HG03432 (cell line): ENCODE measurements around the gene ACOXL.
"Not testable (repeated sequence)": the region's sequence is repeated elsewhere in the genome, so short reads cannot be mapped to it uniquely, and the experiment has no call there.

Experiments used
- ATAC-seq: cut with Tn5 transposase; IDR thresholded peaks from one replicate; pipeline ENCODE4 v1.9.1; 2021; ENCODE audit warnings: mild to moderate bottlenecking, moderate library complexity; ENCODE audit not compliant: unreplicated experiment

ACOXL gene

GRCh38 chr2:110958346-110959119 is 226.2 kb downstream of the ACOXL start:
- ATAC-seq = no peak

- ATAC-seq = no peak
Observed at GRCh38 chr2:110959198-110959597, 226.8 kb downstream of the ACOXL start.

- no peak for ATAC-seq
Observed at GRCh38 chr2:110960281-110960680, 227.9 kb downstream of the ACOXL start.

GRCh38 chr2:110960954-110961353 is 228.6 kb downstream of the ACOXL start:
- ATAC-seq = no peak

- not testable (repeated sequence) for ATAC-seq
Observed at GRCh38 chr2:110961643-110962042, 229.3 kb downstream of the ACOXL start.

GRCh38 chr2:110969696-110970095 is 237.3 kb downstream of the ACOXL start:
- ATAC-seq = no peak

GRCh38 chr2:110970201-110970600 is 237.8 kb downstream of the ACOXL start:
- ATAC-seq = no peak

GRCh38 chr2:110971811-110972210 is 239.4 kb downstream of the ACOXL start:
- ATAC-seq = no peak

GRCh38 chr2:110973262-110973661 is 240.9 kb downstream of the ACOXL start:
- no peak for ATAC-seq

- ATAC-seq = no peak
Observed at GRCh38 chr2:110977403-110977802, 245.0 kb downstream of the ACOXL start.

- ATAC-seq = no peak
Observed at GRCh38 chr2:110978148-110978547, 245.8 kb downstream of the ACOXL start.

GRCh38 chr2:110978756-110979470 is 246.5 kb downstream of the ACOXL start:
- ATAC-seq = no peak

GRCh38 chr2:110979471-110980338 is 247.3 kb downstream of the ACOXL start:
- ATAC-seq = no peak

GRCh38 chr2:110980339-110981062 is 248.1 kb downstream of the ACOXL start:
- no peak for ATAC-seq

GRCh38 chr2:110983133-110983532 is 250.8 kb downstream of the ACOXL start:
- ATAC-seq = no peak

GRCh38 chr2:110984694-110985490 is 252.5 kb downstream of the ACOXL start:
- no peak for ATAC-seq

GRCh38 chr2:110990440-110990839 is 258.1 kb downstream of the ACOXL start:
- no peak for ATAC-seq

GRCh38 chr2:110991911-110992310 is 259.5 kb downstream of the ACOXL start:
- no peak for ATAC-seq

- ATAC-seq = no peak
Observed at GRCh38 chr2:110992886-110993285, 260.5 kb downstream of the ACOXL start.
